ENCODE data around the gene SND1. TPM values are rescaled to one million over a fixed set of nuclear protein-coding genes. Genes with fewer than 3 reads are reported as not detected.

SND1 gene
- polyA plus RNA-seq, 4 donors, result 47.2 to 148 (median 92.2) TPM

DNA sequence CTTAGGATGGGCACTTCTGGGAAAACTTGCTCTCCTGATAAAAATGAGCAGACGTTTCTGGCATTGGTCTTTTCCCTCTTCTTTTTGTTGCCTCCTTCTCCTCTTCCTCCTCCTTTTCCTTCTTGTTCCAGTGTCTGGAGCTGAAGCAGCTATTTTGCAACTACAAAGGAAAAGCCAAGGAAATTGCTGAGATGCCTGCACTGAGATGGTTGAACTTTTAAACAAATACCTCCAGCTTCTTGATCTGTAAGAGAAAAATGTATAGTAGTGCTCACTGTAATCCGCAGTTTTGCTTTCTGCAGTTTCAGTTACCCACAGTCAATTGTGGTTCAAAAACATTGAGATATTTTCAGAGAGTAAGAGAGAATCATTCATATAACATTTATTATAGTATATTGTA, 7.5 kb upstream of the SND1 start:
- H3K36me3 ChIP-seq (ENCODE audit: control insufficient read depth in 3 of 3, insufficient read depth in 2 of 3, low read depth in 1 of 3, low read length in 3 of 3), result no peaks in the 10 kb centered on the region
- H3K27me3 ChIP-seq (ENCODE audit: control insufficient read depth in 3 of 3, insufficient read depth in 3 of 3, low read length in 3 of 3), result no peaks in the 10 kb centered on the region
- no peak for DNase-seq
- no peak overlapping the region for H3K27ac ChIP-seq (ENCODE audit: low read depth in 1 of 3, low read length in 2 of 3)
- no peak overlapping the region for H3K4me3 ChIP-seq (ENCODE audit: low read depth in 1 of 3, low read length in 3 of 3)
- no peaks in the 10 kb centered on the region for H3K4me1 ChIP-seq (ENCODE audit: control insufficient read depth in 3 of 3, insufficient read depth in 2 of 3, low read depth in 1 of 3, low read length in 2 of 3)
- FAIRE-seq, result no peak
- no peaks in the 10 kb centered on the region for H3K9me3 ChIP-seq (ENCODE audit: control insufficient read depth in 2 of 2, insufficient read depth in 1 of 2, low read depth in 1 of 2, low read length in 1 of 2)
- 66 to 81% (median 75%) methylated on average over 2 of the region's 2 CpGs for WGBS, 3 donors

DNA sequence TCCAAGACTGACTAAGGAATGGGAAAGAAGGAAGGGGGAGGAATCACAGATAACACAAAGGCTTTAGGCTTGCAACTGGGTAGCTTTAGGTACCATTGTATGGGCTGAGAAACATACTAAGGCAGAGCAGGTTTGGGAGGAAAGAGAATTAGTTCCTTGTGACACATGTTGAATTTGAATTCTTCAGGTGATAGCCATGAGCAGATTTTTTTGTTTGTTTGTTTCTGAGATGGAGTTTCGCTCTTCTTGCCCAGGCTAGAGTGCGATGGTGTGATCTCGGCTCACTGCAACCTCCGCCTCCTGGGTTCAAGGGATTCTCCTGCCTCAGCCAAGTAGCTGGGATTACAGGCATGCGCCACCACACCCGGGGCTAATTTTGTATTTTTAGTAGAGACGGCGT, 4.4 kb upstream of the SND1 start:
- no peak overlapping the region for H3K4me3 ChIP-seq (ENCODE audit: low read depth in 1 of 3, low read length in 3 of 3)
- no peaks in the 10 kb centered on the region for H3K36me3 ChIP-seq (ENCODE audit: control insufficient read depth in 3 of 3, insufficient read depth in 2 of 3, low read depth in 1 of 3, low read length in 3 of 3)
- no peak for DNase-seq
- no peak for FAIRE-seq
- H3K4me1 ChIP-seq (ENCODE audit: control insufficient read depth in 3 of 3, insufficient read depth in 2 of 3, low read depth in 1 of 3, low read length in 2 of 3), result peaks cover 0 to 7% (median 0%) of the 10 kb centered on the region in 3 donors
- no peak overlapping the region for H3K27ac ChIP-seq (ENCODE audit: low read depth in 1 of 3, low read length in 2 of 3)
- H3K9me3 ChIP-seq (ENCODE audit: control insufficient read depth in 2 of 2, insufficient read depth in 1 of 2, low read depth in 1 of 2, low read length in 1 of 2), result peaks cover 0 to 4% of the 10 kb centered on the region in 2 donors
- 95 to 99% (median 97%) methylated on average over 8 of the region's 8 CpGs for WGBS, 3 donors
- no peaks in the 10 kb centered on the region for H3K27me3 ChIP-seq (ENCODE audit: control insufficient read depth in 3 of 3, insufficient read depth in 3 of 3, low read length in 3 of 3)

DNA sequence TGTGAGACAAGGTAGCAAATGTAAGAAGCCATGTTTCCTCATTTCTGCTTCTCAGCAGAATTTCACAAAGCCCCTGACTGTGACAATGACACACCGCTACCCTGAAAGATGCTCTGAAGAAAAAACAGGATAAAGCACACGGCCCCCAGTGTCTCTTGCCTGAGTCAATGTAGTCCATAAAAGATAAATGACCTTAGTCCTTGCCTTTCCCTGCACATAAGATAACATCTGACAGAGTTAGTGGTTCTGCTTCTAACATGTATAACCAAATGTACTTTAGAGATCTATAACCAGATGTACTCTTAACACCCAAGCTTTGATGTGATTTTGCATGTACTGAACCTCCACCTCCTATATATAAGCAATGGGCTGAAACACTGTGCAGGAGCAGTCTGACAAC, 3.0 kb upstream of the SND1 start:
- H3K27ac ChIP-seq (ENCODE audit: low read depth in 1 of 3, low read length in 2 of 3), result no peak overlapping the region
- no peak overlapping the region for H3K4me3 ChIP-seq (ENCODE audit: low read depth in 1 of 3, low read length in 3 of 3)
- peaks cover 0 to 4% of the 10 kb centered on the region in 2 donors for H3K9me3 ChIP-seq (ENCODE audit: control insufficient read depth in 2 of 2, insufficient read depth in 1 of 2, low read depth in 1 of 2, low read length in 1 of 2)
- FAIRE-seq, result no peak
- no peaks in the 10 kb centered on the region for H3K36me3 ChIP-seq (ENCODE audit: control insufficient read depth in 3 of 3, insufficient read depth in 2 of 3, low read depth in 1 of 3, low read length in 3 of 3)
- DNase-seq, result no peak
- no peaks in the 10 kb centered on the region for H3K27me3 ChIP-seq (ENCODE audit: control insufficient read depth in 3 of 3, insufficient read depth in 3 of 3, low read length in 3 of 3)
- 75 to 78% (median 75%) methylated on average over 2 of the region's 2 CpGs for WGBS, 3 donors
- H3K4me1 ChIP-seq (ENCODE audit: control insufficient read depth in 3 of 3, insufficient read depth in 2 of 3, low read depth in 1 of 3, low read length in 2 of 3), result peaks cover 0 to 20% (median 8%) of the 10 kb centered on the region in 3 donors

DNA sequence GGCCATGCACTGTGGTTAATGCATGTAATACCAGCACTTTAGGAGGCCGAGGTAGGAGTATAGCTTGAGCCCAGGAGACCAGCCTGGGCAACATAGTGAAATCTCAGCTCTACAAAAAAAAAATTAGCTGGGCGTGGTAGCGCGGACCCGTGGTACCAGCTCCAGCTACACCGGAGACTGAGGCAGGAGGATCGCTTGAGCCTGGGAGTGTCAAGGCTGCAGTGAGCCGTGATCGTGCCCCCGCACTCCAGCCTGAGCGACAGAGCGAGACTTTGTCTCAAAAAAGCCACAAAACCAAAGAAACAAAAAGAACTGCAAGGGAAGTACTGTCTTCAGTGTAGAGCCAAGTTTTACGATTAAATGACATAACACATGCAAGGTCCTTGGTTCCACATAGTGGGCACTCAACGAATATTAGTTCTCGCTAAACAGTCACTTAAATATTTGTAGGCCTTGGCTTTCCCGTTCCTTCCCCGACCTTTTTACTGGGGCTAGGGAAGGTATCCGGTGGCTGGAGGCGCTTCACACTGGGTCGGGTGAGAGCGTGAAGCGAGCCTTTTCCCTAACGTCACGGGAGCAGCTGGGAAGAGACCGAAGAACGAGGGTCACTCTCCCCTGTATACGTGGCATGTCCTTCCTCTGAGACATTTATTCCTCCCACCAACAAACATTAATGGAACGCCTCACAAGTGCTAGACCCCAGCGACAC, 993 bp upstream of the SND1 start:
- Histone ChIP-seq H3K27ac (ENCODE audit: low read depth in 1 of 3, low read length in 2 of 3) (peak overlapping the region; percentile 86 to 96 (median 92)), H3K9me3 (ENCODE audit: control insufficient read depth in 2 of 2, insufficient read depth in 1 of 2, low read depth in 1 of 2, low read length in 1 of 2) (peaks cover 0 to 4% of the 10 kb centered on the region in 2 donors), H3K4me3 (ENCODE audit: low read depth in 1 of 3, low read length in 3 of 3) (peak overlapping the region; percentile 18 to 59 (median 49)), H3K27me3 (ENCODE audit: control insufficient read depth in 3 of 3, insufficient read depth in 3 of 3, low read length in 3 of 3) (no peaks in the 10 kb centered on the region), H3K4me1 (ENCODE audit: control insufficient read depth in 3 of 3, insufficient read depth in 2 of 3, low read depth in 1 of 3, low read length in 2 of 3) (peaks cover 0 to 23% (median 15%) of the 10 kb centered on the region in 3 donors), H3K36me3 (ENCODE audit: control insufficient read depth in 3 of 3, insufficient read depth in 2 of 3, low read depth in 1 of 3, low read length in 3 of 3) (no peaks in the 10 kb centered on the region)
- FAIRE-seq (no peak), DNase-seq (no peak)
- WGBS, 3 donors, result 46 to 48% (median 46%) methylated on average over 29 of the region's 29 CpGs

DNA sequence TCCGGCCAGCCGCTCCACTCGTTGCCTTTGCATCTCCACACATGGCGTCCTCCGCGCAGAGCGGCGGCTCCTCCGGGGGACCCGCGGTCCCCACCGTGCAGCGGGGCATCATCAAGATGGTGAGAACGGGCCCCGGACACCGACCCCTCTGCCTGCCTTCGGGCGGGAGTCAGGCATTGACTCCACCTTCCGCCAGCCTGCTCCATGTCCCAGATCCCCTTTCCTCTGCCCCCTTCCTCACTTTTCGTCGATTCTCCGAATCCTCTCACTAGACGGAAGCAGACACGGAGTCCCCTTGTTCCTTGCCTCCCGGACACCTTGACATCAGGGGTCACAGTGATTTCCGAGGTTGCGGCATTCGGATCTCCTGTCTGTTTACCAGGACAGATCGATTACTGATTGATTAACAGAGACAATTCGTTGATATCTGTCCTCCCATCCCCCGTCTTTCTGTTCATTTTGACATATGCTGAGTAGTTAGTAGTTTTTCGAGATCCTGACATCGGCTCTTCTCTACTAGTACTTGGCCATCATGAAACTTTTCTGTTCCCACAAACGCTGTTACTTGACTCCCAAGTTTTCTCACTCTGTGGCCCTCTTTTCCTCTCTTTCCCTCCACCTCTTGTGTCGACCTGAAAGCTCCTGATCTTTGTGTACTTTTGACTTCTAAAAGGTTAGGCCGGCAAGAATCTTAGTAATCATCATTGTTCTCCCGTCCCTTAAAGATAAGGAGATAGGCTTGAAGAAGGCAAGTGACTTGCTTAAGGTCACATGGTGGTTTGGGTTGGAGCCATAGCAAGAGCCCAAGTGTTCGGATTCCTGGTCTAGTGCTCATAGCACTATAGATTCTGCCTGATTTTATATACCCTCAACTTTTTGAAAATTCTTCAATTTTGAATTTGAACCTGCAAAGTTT, 597 bp downstream of the SND1 start:
- WGBS, 3 donors, result 0 to 2% (median 1%) methylated on average over 38 of the region's 38 CpGs
- peaks cover 0 to 6% (median 0%) of the 10 kb centered on the region in 3 donors for H3K36me3 ChIP-seq (ENCODE audit: control insufficient read depth in 3 of 3, insufficient read depth in 2 of 3, low read depth in 1 of 3, low read length in 3 of 3)
- DNase-seq (peak; percentile 35 to 36), FAIRE-seq (no peak)
- H3K9me3 ChIP-seq (ENCODE audit: control insufficient read depth in 2 of 2, insufficient read depth in 1 of 2, low read depth in 1 of 2, low read length in 1 of 2), result peaks cover 0 to 4% of the 10 kb centered on the region in 2 donors
- peak overlapping the region; percentile 79 to 85 (median 84) for H3K4me3 ChIP-seq (ENCODE audit: low read depth in 1 of 3, low read length in 3 of 3)
- H3K4me1 ChIP-seq (ENCODE audit: control insufficient read depth in 3 of 3, insufficient read depth in 2 of 3, low read depth in 1 of 3, low read length in 2 of 3), result peaks cover 0 to 23% (median 15%) of the 10 kb centered on the region in 3 donors
- no peaks in the 10 kb centered on the region for H3K27me3 ChIP-seq (ENCODE audit: control insufficient read depth in 3 of 3, insufficient read depth in 3 of 3, low read length in 3 of 3)
- H3K27ac ChIP-seq (ENCODE audit: low read depth in 1 of 3, low read length in 2 of 3), result peak overlapping the region; percentile 69 to 96 (median 85)

DNA sequence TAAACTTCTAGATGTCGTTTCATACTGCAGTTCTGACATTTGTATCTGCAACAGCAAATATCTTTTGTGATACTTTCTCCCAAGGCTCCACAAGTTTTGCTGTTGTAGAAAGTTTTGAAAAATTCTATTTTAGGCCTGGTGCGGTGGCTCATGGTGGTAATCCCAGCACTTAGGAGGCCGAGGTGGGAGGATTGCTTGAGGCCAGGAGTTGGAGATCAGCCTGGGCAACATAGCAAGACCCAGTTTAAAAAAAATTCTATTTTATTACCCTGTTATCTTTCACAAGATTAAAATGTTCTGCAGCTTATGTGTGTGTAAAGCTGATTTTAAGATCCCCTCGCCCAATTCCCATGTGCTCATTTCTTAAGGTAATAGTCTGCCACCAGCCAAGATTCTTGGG, 1.4 kb downstream of the SND1 start:
- Histone ChIP-seq H3K36me3 (ENCODE audit: control insufficient read depth in 3 of 3, insufficient read depth in 2 of 3, low read depth in 1 of 3, low read length in 3 of 3) (peaks cover 0 to 7% (median 2%) of the 10 kb centered on the region in 3 donors), H3K27me3 (ENCODE audit: control insufficient read depth in 3 of 3, insufficient read depth in 3 of 3, low read length in 3 of 3) (no peaks in the 10 kb centered on the region), H3K9me3 (ENCODE audit: control insufficient read depth in 2 of 2, insufficient read depth in 1 of 2, low read depth in 1 of 2, low read length in 1 of 2) (peaks cover 0 to 4% of the 10 kb centered on the region in 2 donors), H3K4me1 (ENCODE audit: control insufficient read depth in 3 of 3, insufficient read depth in 2 of 3, low read depth in 1 of 3, low read length in 2 of 3) (peaks cover 0 to 23% (median 16%) of the 10 kb centered on the region in 3 donors), H3K4me3 (ENCODE audit: low read depth in 1 of 3, low read length in 3 of 3) (peak overlapping the region in 1 of 3 donors; percentile 79), H3K27ac (ENCODE audit: low read depth in 1 of 3, low read length in 2 of 3) (no peak overlapping the region)
- no peak for DNase-seq
- FAIRE-seq, result no peak
- WGBS, 3 donors, result 71 to 82% (median 78%) methylated on average over 4 of the region's 4 CpGs

DNA sequence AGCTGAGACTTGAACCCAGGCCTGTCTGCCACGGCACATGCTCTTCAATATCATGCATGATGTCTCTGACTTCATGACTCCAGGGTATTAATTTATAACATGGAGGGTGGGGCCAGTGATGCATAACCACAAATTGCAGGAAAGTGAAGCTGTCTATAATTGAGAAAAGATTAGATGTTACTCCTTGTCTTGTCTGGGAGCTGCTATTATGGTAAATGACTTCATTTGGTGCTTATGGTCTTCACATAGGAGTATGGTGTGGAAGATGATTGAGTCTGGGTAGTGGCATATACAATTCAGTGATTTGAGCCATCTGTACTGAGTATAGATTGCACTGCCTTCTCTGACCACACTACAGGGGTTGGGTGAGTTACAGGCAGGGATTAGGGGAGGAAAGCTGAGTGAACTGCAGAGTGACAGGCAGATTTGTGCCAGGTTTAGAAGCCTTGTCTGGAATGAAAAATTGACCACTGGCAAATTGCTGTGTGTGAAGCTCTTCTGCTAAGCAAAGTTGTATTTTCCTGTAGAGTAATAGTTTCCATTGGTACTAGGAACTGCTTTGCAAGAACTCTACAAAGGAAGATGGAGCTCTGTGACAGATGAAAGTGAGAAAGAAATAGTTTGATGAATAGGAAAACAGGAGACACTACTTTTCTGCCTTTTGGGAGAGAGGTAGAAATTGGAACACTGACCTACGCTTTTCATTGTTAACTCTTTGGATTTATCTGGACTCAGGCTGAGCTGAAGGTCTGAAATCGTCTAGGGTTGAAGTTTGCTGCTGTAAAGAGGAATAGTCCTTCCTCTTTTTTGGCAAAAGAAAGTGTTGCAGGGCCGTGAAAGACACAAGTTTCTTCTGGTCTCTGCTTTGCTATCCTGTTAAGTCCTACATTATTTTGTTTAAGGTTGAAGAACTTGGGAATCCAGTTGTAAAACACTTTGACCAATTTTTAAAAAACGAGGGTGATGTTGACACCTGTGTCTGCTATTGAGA, 2.7 kb downstream of the SND1 start:
- no peak for FAIRE-seq
- WGBS, 3 donors, result 35 to 57% (median 52%) methylated on average over 5 of the region's 5 CpGs
- Histone ChIP-seq H3K9me3 (ENCODE audit: control insufficient read depth in 2 of 2, insufficient read depth in 1 of 2, low read depth in 1 of 2, low read length in 1 of 2) (peaks cover 0 to 4% of the 10 kb centered on the region in 2 donors), H3K36me3 (ENCODE audit: control insufficient read depth in 3 of 3, insufficient read depth in 2 of 3, low read depth in 1 of 3, low read length in 3 of 3) (peaks cover 0 to 7% (median 2%) of the 10 kb centered on the region in 3 donors), H3K4me1 (ENCODE audit: control insufficient read depth in 3 of 3, insufficient read depth in 2 of 3, low read depth in 1 of 3, low read length in 2 of 3) (peaks cover 0 to 23% (median 18%) of the 10 kb centered on the region in 3 donors), H3K4me3 (ENCODE audit: low read depth in 1 of 3, low read length in 3 of 3) (no peak overlapping the region), H3K27ac (ENCODE audit: low read depth in 1 of 3, low read length in 2 of 3) (no peak overlapping the region), H3K27me3 (ENCODE audit: control insufficient read depth in 3 of 3, insufficient read depth in 3 of 3, low read length in 3 of 3) (no peaks in the 10 kb centered on the region)
- DNase-seq, result no peak
